K562 (cell line): ENCODE data around the gene MID2.

Experiments used
- HBP1 ChIP-seq: fragments of 450-650 bp; formaldehyde crosslinking; IDR thresholded peaks from 2 replicates; pipeline ENCODE4 v1.4.0; 2022; ENCODE audit warnings: missing genetic modification characterization
- HDGF ChIP-seq: fragments of 450-650 bp; IDR thresholded peaks from 2 replicates; pipeline ENCODE4 v1.6.1; 2016
- POLR2A ChIP-seq: fragments of 450-650 bp; conservative IDR thresholded peaks from 2 replicates; pipeline ENCODE4 v1.6.1; 2016
- POLR3A ChIP-seq: IDR thresholded peaks from 2 replicates; pipeline ENCODE4 v1.6.1; 2011; ENCODE audit warnings: borderline replicate concordance, mild to moderate bottlenecking, moderate library complexity; ENCODE audit not compliant: insufficient read length, insufficient read depth; ENCODE audit errors: extremely low read depth
- SMARCB1 ChIP-seq: IDR thresholded peaks from 2 replicates; pipeline ENCODE4 v1.6.1; 2011; ENCODE audit warnings: improper control_type of control experiment, low read depth; ENCODE audit not compliant: insufficient read length
- ZBTB33 ChIP-seq: sonication (generic); formaldehyde crosslinking; IDR thresholded peaks from 2 replicates; pipeline ENCODE4 v1.8.1; 2023; ENCODE audit warnings: mild to moderate bottlenecking, missing genetic modification reagents
- ZFP30 ChIP-seq: fragments of 250-450 bp; sonication (Bioruptor Pico); IDR thresholded peaks from 2 replicates; pipeline ENCODE4 v1.8.0; 2022; ENCODE audit warnings: moderate library complexity, mild to moderate bottlenecking, inconsistent platforms, borderline replicate concordance
- TF ChIP-seq, protein P1 (sequence below), 3 experiments: IDR thresholded peaks in 2 of 3; conservative IDR thresholded peaks in 1 of 3; 2 replicates each; pipeline ENCODE4 v1.5.1; 2011 to 2012; ENCODE audit warnings: low read length in 3 of 3, mild to moderate bottlenecking in 3 of 3, control low read depth in 2 of 3, improper control_type of control experiment in 1 of 3, inconsistent platforms in 1 of 3, low read depth in 1 of 3, mixed read lengths in 1 of 3, moderate library complexity in 1 of 3; ENCODE audit not compliant: insufficient read depth in 2 of 3

DNA sequence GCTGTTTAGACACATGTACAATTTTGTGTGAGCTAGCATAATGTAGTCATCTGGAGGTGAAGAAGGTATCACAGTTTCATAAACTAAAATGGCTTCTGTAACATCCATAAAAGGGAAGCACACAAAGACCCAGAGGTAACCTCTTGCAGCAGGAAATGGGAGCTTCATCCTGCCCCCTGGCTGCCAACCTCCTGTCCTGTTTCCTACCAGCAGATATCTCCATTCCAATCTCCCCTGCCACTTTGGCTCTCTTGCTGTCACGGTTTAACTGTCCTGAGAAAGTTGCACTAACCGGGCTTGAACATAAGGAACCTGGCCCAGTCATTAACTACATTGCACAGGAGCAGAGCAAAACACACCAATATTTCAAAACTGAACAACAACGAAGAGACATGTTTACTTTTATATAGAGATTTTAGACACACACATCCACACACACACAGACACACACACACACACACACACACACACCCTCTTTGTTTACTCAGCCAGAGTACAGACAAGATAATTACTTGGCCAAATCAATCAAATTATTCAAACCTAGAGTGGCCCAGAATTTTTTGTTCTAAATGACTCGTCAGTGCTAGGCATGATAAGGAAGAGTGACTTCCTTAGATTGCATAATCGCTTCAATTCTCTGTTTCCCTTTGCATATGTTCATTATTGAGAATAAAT lies 24.2 kb downstream of the MID2 start:
- no peak for TF ChIP-seq ZBTB33 (CRISPR knock-in tag)
- no peak for TF ChIP-seq SMARCB1
- no peak for TF ChIP-seq ZFP30
- TF ChIP-seq, protein P1, sequence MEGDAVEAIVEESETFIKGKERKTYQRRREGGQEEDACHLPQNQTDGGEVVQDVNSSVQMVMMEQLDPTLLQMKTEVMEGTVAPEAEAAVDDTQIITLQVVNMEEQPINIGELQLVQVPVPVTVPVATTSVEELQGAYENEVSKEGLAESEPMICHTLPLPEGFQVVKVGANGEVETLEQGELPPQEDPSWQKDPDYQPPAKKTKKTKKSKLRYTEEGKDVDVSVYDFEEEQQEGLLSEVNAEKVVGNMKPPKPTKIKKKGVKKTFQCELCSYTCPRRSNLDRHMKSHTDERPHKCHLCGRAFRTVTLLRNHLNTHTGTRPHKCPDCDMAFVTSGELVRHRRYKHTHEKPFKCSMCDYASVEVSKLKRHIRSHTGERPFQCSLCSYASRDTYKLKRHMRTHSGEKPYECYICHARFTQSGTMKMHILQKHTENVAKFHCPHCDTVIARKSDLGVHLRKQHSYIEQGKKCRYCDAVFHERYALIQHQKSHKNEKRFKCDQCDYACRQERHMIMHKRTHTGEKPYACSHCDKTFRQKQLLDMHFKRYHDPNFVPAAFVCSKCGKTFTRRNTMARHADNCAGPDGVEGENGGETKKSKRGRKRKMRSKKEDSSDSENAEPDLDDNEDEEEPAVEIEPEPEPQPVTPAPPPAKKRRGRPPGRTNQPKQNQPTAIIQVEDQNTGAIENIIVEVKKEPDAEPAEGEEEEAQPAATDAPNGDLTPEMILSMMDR (IDR thresholded peaks at IDR 0.05 in 2 of 3, conservative IDR thresholded peaks at IDR 0.05 in 1 of 3; ENCODE audit: insufficient read depth in 2 of 3, low read depth in 1 of 3, low read length in 3 of 3), result no peak
- TF ChIP-seq HDGF, result no peak
- TF ChIP-seq POLR3A, result no peak
- TF ChIP-seq POLR2A, result no peak
- TF ChIP-seq HBP1, result no peak
